ENCODE measurements around the gene BGLAP.
A peak's percentile ranks its signal among the peaks of the same experiment; 100 is the strongest.

BGLAP gene

GRCh38 chr1:156228501-156228900, 13.5 kb upstream of the BGLAP start:
- DNase-seq (ENCODE audit: low read depth), result no peak

- DNase-seq (ENCODE audit: low read depth), result no peak
These were observed 12.0 kb upstream of the BGLAP start for GRCh38 chr1:156229809-156230472.

- DNase-seq (ENCODE audit: low read depth), result no peak
These were observed 11.5 kb upstream of the BGLAP start for GRCh38 chr1:156230473-156230837.

GRCh38 chr1:156232201-156232894, 9.6 kb upstream of the BGLAP start:
- no peak for DNase-seq (ENCODE audit: low read depth)

GRCh38 chr1:156233426-156234127, 8.4 kb upstream of the BGLAP start:
- no peak for DNase-seq (ENCODE audit: low read depth)

GRCh38 chr1:156236164-156236563, 5.8 kb upstream of the BGLAP start:
- DNase-seq (ENCODE audit: low read depth), result no peak

- no peak for DNase-seq (ENCODE audit: low read depth)
These were observed 3.7 kb upstream of the BGLAP start for GRCh38 chr1:156238248-156238647.

- no peak for DNase-seq (ENCODE audit: low read depth)
These were observed 623 bp upstream of the BGLAP start for GRCh38 chr1:156241311-156241811.

GRCh38 chr1:156242738-156243137, 754 bp downstream of the BGLAP start:
- no peak for DNase-seq (ENCODE audit: low read depth)

- DNase-seq (ENCODE audit: low read depth), result no peak
These were observed 2.1 kb downstream of the BGLAP start for GRCh38 chr1:156244126-156244525.

- no peak for DNase-seq (ENCODE audit: low read depth)
These were observed 2.7 kb downstream of the BGLAP start for GRCh38 chr1:156244712-156245111.

- DNase-seq (ENCODE audit: low read depth), result peak; percentile 22
These were observed 3.7 kb downstream of the BGLAP start for GRCh38 chr1:156245451-156246232.

GRCh38 chr1:156246241-156246780, 4.3 kb downstream of the BGLAP start:
- no peak for DNase-seq (ENCODE audit: low read depth)

GRCh38 chr1:156246781-156247459, 4.9 kb downstream of the BGLAP start:
- no peak for DNase-seq (ENCODE audit: low read depth)

GRCh38 chr1:156247460-156248322, 5.7 kb downstream of the BGLAP start, which contains the start of gene PAQR6:
Gene PAQR6, minus strand, starts transcription at chr1:156248056. Its CDS starts 1,325 bp downstream, at chr1:156246731.
- DNase-seq (ENCODE audit: low read depth), result no peak

GRCh38 chr1:156248323-156248683, 6.3 kb downstream of the BGLAP start:
- no peak for DNase-seq (ENCODE audit: low read depth)

- no peak for DNase-seq (ENCODE audit: low read depth)
These were observed 7.6 kb downstream of the BGLAP start for GRCh38 chr1:156249593-156249992.

GRCh38 chr1:156251527-156251926, 9.5 kb downstream of the BGLAP start:
- no peak for DNase-seq (ENCODE audit: low read depth)

- no peak for DNase-seq (ENCODE audit: low read depth)
These were observed 11.7 kb downstream of the BGLAP start for GRCh38 chr1:156253634-156254033.

GRCh38 chr1:156257711-156258110, 15.7 kb downstream of the BGLAP start:
- no peak for DNase-seq (ENCODE audit: low read depth)
